Testis (tissue), 3 donors: Measurements from ENCODE around the gene KCNH5. TPM values are rescaled to one million over a fixed set of nuclear protein-coding genes. Genes with fewer than 3 reads are reported as not detected.

Experiments used
- DNase-seq: peaks from one replicate; pipeline ENCODE4 v3.0.0-alpha.2; 2019
- H3K27ac ChIP-seq, 2 donors: fragments of 200-600 bp; sonication (generic); one replicate each; pipeline ENCODE4 v1.5.1; 2019
- H3K27me3 ChIP-seq: fragments of 200-600 bp; sonication (generic); one replicate; pipeline ENCODE4 v1.5.1; 2019
- H3K36me3 ChIP-seq: fragments of 200-600 bp; sonication (generic); one replicate; pipeline ENCODE4 v1.5.1; 2017; ENCODE audit warnings: low read depth; ENCODE audit errors: missing control alignments
- H3K4me1 ChIP-seq: fragments of 200-600 bp; sonication (generic); one replicate; pipeline ENCODE4 v1.5.1; 2019
- H3K4me3 ChIP-seq, 2 donors: fragments of 200-600 bp; sonication (generic); one replicate each; pipeline ENCODE4 v1.5.1; 2017 to 2019
- H3K9me3 ChIP-seq: fragments of 200-600 bp; sonication (generic); one replicate; pipeline ENCODE4 v1.5.1; 2017
- CTCF ChIP-seq, 3 experiments: fragments of 450-650 bp in 2 of 3; fragments of 200-600 bp in 1 of 3; sonication (generic) in 1 of 3; IDR thresholded peaks; one replicate each; pipeline ENCODE4 v1.5.1; 2016 to 2019; ENCODE audit warnings: antibody characterized with exemption in 3 of 3, mild to moderate bottlenecking in 2 of 3, moderate library complexity in 1 of 3
- POLR2A ChIP-seq: fragments of 450-650 bp; IDR thresholded peaks from one replicate; pipeline ENCODE4 v1.6.1; 2017; ENCODE audit warnings: antibody characterized with exemption, mild to moderate bottlenecking, moderate library complexity
- WGBS, 2 donors: methylation state at CpG; one replicate each; pipeline ENCODE4 v1.1.5; 2018; 5-methylcytosine and 5-hydroxymethylcytosine counted together
- intact Hi-C: fragments of 100-400 bp; cut with DNase I; formaldehyde crosslinking; loops from one replicate; pipeline ENCODE4 v1.15.1; 2023; ENCODE audit warnings: low total_unique reads
- polyA plus RNA-seq: library from polyadenylated mRNA; stranded (reverse); fragments of 350-450 nt; fragmentation: Illumina TruSeq; extraction: RNeasy Lipid Tissue Mini Kit (QIAGEN cat#74804); gene quantifications from one replicate; pipeline ENCODE4 v1.2.3, GENCODE V29; 2014; ENCODE audit warnings: low read depth, low replicate concordance; ENCODE audit not compliant: insufficient read depth
- total RNA-seq, 2 donors: library from RNA; depleted of rRNA; stranded (reverse); fragments of >200 nt; gene quantifications; one replicate each; pipeline ENCODE4 v1.2.3, GENCODE V29; 2016

Gene KCNH5
- total and polyA plus RNA-seq, 3 donors from 2014 or later: 0.53 to 1.7 (median 0.93) TPM

- no peak for DNase-seq
- TF ChIP-seq POLR2A (no peak), CTCF (IDR thresholded peaks at IDR 0.05) (no peak)
- H3K36me3 ChIP-seq: no peaks in the 10 kb centered on the region
These were observed 31.2 kb upstream of the KCNH5 start for GRCh38 chr14:63076488-63076887.

GRCh38 chr14:63055631-63056030 is 10.4 kb upstream of the KCNH5 start:
- no peak overlapping the region for H3K4me3 ChIP-seq
- DNase-seq: no peak

More at GRCh38 chr14:63076488-63076887, 31.2 kb upstream of the KCNH5 start:
- H3K27me3 ChIP-seq: no peaks in the 10 kb centered on the region
- no peak overlapping the region for H3K27ac ChIP-seq
- H3K9me3 ChIP-seq: no peaks in the 10 kb centered on the region
- no peaks in the 10 kb centered on the region for H3K4me1 ChIP-seq
- no peak overlapping the region for H3K4me3 ChIP-seq
- intact Hi-C loops: no loop called here

GRCh38 chr14:63051992-63052391 is 6.7 kb upstream of the KCNH5 start:
- Histone ChIP-seq H3K4me3 (no peak overlapping the region), H3K27me3 (no peaks in the 10 kb centered on the region), H3K27ac (no peak overlapping the region), H3K36me3 (no peaks in the 10 kb centered on the region), H3K9me3 (no peaks in the 10 kb centered on the region), H3K4me1 (no peaks in the 10 kb centered on the region)
- no peak for DNase-seq
- 54 to 59% methylated on average over 4 of the region's 4 CpGs for WGBS, 2 donors
- intact Hi-C loops: no loop called here
- TF ChIP-seq CTCF (IDR thresholded peaks at IDR 0.05) (no peak), POLR2A (no peak)

More at GRCh38 chr14:63055631-63056030, 10.4 kb upstream of the KCNH5 start:
- intact Hi-C loops: no loop called here
- no peaks in the 10 kb centered on the region for H3K4me1 ChIP-seq
- H3K36me3 ChIP-seq: no peaks in the 10 kb centered on the region
- no peaks in the 10 kb centered on the region for H3K9me3 ChIP-seq
- TF ChIP-seq CTCF (IDR thresholded peaks at IDR 0.05) (no peak), POLR2A (no peak)
- 81 to 93% methylated on average over 1 of the region's 1 CpG for WGBS, 2 donors
- no peak overlapping the region for H3K27ac ChIP-seq
- H3K27me3 ChIP-seq: no peaks in the 10 kb centered on the region

- WGBS, 2 donors: 83 to 88% methylated on average over 2 of the region's 2 CpGs
- Histone ChIP-seq H3K4me3 (no peak overlapping the region), H3K27me3 (no peaks in the 10 kb centered on the region), H3K9me3 (no peaks in the 10 kb centered on the region), H3K36me3 (no peaks in the 10 kb centered on the region), H3K4me1 (no peaks in the 10 kb centered on the region), H3K27ac (no peak overlapping the region)
- TF ChIP-seq CTCF (IDR thresholded peaks at IDR 0.05) (no peak), POLR2A (no peak)
- intact Hi-C loops: no loop called here
- DNase-seq: no peak
These were observed 6.0 kb upstream of the KCNH5 start for GRCh38 chr14:63051301-63051700.

- no peaks in the 10 kb centered on the region for H3K9me3 ChIP-seq
- TF ChIP-seq CTCF (IDR thresholded peaks at IDR 0.05): no peak
- no peak for TF ChIP-seq POLR2A
These were observed 5.4 kb upstream of the KCNH5 start for GRCh38 chr14:63050694-63051093.

More at GRCh38 chr14:63050694-63051093, 5.4 kb upstream of the KCNH5 start:
- H3K27me3 ChIP-seq: no peaks in the 10 kb centered on the region
- DNase-seq: no peak
- intact Hi-C loops: no loop called here
- H3K4me3 ChIP-seq: no peak overlapping the region
- H3K36me3 ChIP-seq: no peaks in the 10 kb centered on the region
- no peak overlapping the region for H3K27ac ChIP-seq
- peaks cover 6% of the 10 kb centered on the region for H3K4me1 ChIP-seq
- WGBS, 2 donors: 88 to 94% methylated on average over 2 of the region's 2 CpGs
